Tibial artery (tissue), 4 donors: ENCODE measurements around the gene RSF1.
"Not testable (repeated sequence)": the region's sequence is repeated elsewhere in the genome, so short reads cannot be mapped to it uniquely, and the experiment has no call there.

Experiments used
- DNase-seq, 2 donors: peaks; one replicate each; pipeline ENCODE4 v3.0.0-alpha.2; 2019
- H3K27ac ChIP-seq, 2 donors: fragments of 200-600 bp; sonication (generic) in 1 of 2; 1 replicate in 1 of 2; 2 replicates in 1 of 2; pipeline ENCODE4 v1.5.1; 2018 to 2019; ENCODE audit warnings: mild to moderate bottlenecking in 1 of 2
- H3K27me3 ChIP-seq, 2 donors: fragments of 200-600 bp; sonication (generic) in 1 of 2; one replicate each; pipeline versions ENCODE4 v1.5.1 to v1.6.0; 2016 to 2019
- H3K36me3 ChIP-seq, 3 donors: fragments of 200-600 bp; sonication (generic) in 2 of 3; one replicate each; pipeline ENCODE4 v1.5.1; 2016 to 2019; ENCODE audit warnings: mild to moderate bottlenecking in 2 of 3
- H3K4me1 ChIP-seq, 4 donors: fragments of 200-600 bp; sonication (generic) in 2 of 4; 1 replicate in 3 of 4; 2 replicates in 1 of 4; pipeline ENCODE4 v1.5.1; 2016 to 2019
- H3K4me3 ChIP-seq, 2 donors: fragments of 200-600 bp; sonication (generic) in 1 of 2; 1 replicate in 1 of 2; 2 replicates in 1 of 2; pipeline ENCODE4 v1.5.1; 2018 to 2019; ENCODE audit warnings: mild to moderate bottlenecking in 2 of 2
- H3K9me3 ChIP-seq, 3 donors: fragments of 200-600 bp; sonication (generic) in 1 of 3; one replicate each; pipeline ENCODE4 v1.5.1; 2016 to 2019
- intact Hi-C: fragments of 100-400 bp; cut with DNase I; formaldehyde crosslinking; loops from one replicate; pipeline ENCODE4 v1.15.0; 2023; ENCODE audit warnings: low total_unique reads
- TF ChIP-seq, protein P1 (sequence below), 2 experiments: fragments of 200-600 bp in 1 of 2; fragments of 450-650 bp in 1 of 2; IDR thresholded peaks; one replicate each; pipeline ENCODE4 v1.5.1; 2017 to 2019; ENCODE audit warnings: antibody characterized with exemption in 2 of 2, mild to moderate bottlenecking in 1 of 2, moderate library complexity in 1 of 2

RSF1 gene

DNA sequence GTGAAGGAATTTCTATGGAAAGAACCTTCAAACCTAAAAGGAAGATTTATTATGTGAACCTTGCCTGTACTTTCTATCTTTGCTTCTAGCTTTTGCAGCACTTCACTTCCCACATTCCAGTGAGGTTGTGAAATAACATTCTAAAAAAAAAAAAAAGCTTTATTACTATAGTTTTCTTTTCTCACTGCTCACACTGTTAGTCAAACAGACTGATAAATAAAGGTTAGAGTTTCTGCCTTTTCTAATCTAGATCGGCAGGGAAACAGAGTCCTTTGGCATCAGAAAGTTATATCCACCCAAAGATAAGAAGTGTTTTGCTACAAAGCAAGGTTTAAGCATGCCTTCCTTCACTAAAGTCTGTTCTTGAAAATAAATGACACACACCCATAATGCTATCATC is 3.3 kb upstream of the RSF1 start:
- H3K27me3 ChIP-seq: no peaks in the 10 kb centered on the region
- TF ChIP-seq, protein P1, sequence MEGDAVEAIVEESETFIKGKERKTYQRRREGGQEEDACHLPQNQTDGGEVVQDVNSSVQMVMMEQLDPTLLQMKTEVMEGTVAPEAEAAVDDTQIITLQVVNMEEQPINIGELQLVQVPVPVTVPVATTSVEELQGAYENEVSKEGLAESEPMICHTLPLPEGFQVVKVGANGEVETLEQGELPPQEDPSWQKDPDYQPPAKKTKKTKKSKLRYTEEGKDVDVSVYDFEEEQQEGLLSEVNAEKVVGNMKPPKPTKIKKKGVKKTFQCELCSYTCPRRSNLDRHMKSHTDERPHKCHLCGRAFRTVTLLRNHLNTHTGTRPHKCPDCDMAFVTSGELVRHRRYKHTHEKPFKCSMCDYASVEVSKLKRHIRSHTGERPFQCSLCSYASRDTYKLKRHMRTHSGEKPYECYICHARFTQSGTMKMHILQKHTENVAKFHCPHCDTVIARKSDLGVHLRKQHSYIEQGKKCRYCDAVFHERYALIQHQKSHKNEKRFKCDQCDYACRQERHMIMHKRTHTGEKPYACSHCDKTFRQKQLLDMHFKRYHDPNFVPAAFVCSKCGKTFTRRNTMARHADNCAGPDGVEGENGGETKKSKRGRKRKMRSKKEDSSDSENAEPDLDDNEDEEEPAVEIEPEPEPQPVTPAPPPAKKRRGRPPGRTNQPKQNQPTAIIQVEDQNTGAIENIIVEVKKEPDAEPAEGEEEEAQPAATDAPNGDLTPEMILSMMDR (IDR thresholded peaks at IDR 0.05): no peak
- peaks cover 0 to 34% (median 25%) of the 10 kb centered on the region in 4 donors for H3K4me1 ChIP-seq
- peak overlapping the region in 1 of 2 donors; percentile 15 for H3K27ac ChIP-seq
- intact Hi-C loops: no loop called here
- DNase-seq: no peak
- H3K36me3 ChIP-seq: no peaks in the 10 kb centered on the region
- no peak overlapping the region for H3K4me3 ChIP-seq
- no peaks in the 10 kb centered on the region for H3K9me3 ChIP-seq

DNA sequence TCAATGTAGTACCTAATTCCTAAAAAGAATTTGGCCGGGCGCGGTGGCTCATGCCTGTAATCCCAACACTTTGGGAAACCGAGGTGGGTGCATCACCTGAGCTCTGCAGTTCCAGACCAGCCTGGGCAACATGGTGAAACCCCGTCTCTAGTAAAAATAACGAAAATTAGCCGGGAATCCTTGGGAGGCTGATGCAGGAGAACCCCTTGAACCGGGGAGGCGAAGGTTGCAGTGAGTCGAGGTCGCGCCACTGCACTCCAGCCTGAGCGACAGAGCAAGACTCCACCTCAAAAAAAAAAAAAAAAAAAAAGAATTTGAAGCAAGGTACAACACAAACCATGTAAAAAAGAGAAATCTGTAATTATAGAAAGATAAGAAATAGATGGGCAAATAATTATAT is 1.6 kb upstream of the RSF1 start:
- peak overlapping the region; percentile 99 to 100 for H3K27ac ChIP-seq
- DNase-seq, H3K9me3 ChIP-seq, H3K36me3 ChIP-seq, intact Hi-C loops, H3K27me3 ChIP-seq: not testable (repeated sequence)
- H3K4me1 ChIP-seq: peaks cover 0 to 50% (median 37%) of the 10 kb centered on the region in 4 donors
- H3K4me3 ChIP-seq: peak overlapping the region; percentile 90 to 95

DNA sequence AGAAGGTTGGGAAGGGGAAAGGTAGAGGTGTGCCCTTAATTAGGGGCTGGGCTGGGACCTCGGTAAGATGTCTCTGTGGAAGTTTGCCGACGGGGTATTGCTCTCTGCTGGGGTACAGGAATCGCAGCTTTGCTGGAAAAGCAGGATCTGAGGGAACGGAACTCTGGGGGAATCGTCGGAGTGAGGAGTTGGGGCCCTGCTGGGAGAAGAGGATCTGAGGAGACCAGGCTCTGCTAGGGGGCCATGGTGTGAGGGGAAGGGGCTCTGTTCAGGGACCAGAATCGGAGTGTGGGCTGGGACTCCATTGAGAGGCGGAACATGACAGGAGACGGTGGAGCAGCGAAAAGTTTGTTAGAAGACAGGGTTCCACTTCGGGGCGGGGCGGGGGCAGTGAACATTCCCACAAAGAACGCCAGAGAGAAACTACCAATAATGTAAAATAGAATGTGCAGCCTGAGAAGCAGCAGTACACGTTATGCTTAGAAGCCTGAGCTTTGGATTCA is 878 bp upstream of the RSF1 start:
- intact Hi-C loops: no loop called here
- H3K4me3 ChIP-seq: peak overlapping the region; percentile 90 to 95
- no peaks in the 10 kb centered on the region for H3K27me3 ChIP-seq
- peak overlapping the region; percentile 99 to 100 for H3K27ac ChIP-seq
- no peaks in the 10 kb centered on the region for H3K9me3 ChIP-seq
- H3K4me1 ChIP-seq: peaks cover 0 to 58% (median 40%) of the 10 kb centered on the region in 4 donors
- H3K36me3 ChIP-seq: no peaks in the 10 kb centered on the region
- TF ChIP-seq, protein P1 (IDR thresholded peaks at IDR 0.05): no peak
- peak; percentile 39 to 69 for DNase-seq

DNA sequence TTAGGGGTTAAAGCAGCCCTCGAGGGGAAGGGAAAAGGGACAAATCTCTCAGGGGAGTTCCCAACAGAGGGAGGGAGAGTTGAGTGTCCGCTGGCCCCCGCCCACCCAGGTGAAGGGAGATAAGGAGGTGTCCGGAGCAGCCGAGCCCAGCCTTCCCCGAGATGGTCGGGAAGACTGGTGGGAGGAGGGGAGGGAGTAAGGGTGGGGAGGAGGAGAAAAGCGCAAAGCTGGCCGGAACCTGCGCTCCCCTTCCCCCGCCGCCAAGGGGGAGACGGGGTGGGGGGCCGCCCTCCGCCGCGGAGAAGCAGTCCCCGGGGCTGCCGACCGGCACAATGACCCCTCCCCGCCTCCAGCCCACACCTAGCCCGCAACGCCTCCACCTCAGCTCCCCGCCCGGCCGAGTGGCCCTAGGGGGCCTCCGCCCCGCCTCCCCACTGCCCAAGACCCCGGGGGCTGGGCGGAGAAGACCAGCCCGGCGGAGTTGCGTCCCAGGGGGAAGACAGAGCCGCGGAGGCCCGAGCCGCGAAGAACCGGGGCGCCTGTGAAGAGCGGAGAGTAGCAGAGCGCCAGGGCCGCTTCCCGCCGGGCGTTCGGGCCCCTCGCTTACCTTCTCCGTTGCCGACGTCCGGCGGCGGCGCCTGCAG is 479 bp downstream of the RSF1 start:
- TF ChIP-seq, protein P1 (IDR thresholded peaks at IDR 0.05): no peak
- Histone ChIP-seq H3K27ac (peak overlapping the region; percentile 99 to 100), H3K4me1 (peaks cover 0 to 65% (median 40%) of the 10 kb centered on the region in 4 donors), H3K36me3 (no peaks in the 10 kb centered on the region), H3K4me3 (peak overlapping the region; percentile 90 to 95), H3K27me3 (no peaks in the 10 kb centered on the region), H3K9me3 (no peaks in the 10 kb centered on the region)
- intact Hi-C loops: no loop called here
- DNase-seq: peak; percentile 39 to 78

DNA sequence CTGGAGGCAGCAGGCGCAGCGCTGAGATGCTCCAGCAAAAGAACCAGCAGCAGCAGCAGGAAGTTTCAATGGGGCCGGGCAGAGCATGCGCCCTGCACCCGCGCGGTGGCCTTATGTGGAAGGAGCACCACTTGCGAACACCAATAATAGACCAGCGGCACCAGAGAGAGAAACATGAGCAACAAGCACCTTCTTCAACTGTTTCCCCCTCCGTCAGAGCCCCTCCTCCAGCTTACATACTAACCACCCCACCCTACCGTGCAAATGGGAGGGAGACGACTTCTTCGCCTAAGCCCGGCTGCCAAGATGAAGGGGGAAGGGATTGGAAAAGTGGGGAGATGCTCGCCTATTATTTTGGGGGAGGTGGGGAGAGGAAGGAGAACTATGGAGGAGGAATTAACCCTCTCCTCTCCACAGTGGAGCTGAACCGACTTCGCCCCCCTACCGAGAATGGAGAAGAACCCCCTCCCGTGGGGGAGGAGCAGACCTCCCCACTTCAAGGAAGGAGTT is 1.1 kb downstream of the RSF1 start:
- Histone ChIP-seq H3K4me3 (peak overlapping the region; percentile 90 to 95), H3K9me3 (peaks cover 0 to 3% (median 0%) of the 10 kb centered on the region in 3 donors), H3K27me3 (no peaks in the 10 kb centered on the region), H3K36me3 (no peaks in the 10 kb centered on the region), H3K27ac (peak overlapping the region; percentile 99 to 100), H3K4me1 (peaks cover 0 to 64% (median 40%) of the 10 kb centered on the region in 4 donors)
- intact Hi-C loops: no loop called here
- TF ChIP-seq, protein P1 (IDR thresholded peaks at IDR 0.05): peak; percentile 30 to 53
- peak; percentile 90 to 91 for DNase-seq

DNA sequence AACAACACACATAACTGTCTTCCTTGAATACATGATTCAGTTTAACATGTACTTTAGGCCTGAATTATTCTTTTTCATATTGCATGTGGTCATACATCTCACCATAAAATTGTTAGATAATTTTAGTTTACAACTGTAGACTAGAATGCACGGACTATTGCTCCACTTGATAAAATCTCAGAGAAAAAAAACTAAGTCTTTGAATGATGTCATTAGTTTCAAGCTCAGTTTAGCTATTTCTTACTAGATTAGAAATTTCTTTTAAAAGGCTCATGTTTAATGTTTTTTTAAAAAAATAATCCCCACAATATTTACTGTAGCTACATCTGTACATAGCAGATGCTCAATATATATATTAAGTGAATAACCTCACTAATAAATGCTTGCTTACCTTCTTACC is 5.1 kb downstream of the RSF1 start:
- TF ChIP-seq, protein P1 (IDR thresholded peaks at IDR 0.05): no peak
- Histone ChIP-seq H3K36me3 (peaks cover 0 to 7% (median 0%) of the 10 kb centered on the region in 3 donors), H3K9me3 (peaks cover 0 to 3% (median 0%) of the 10 kb centered on the region in 3 donors), H3K27ac (no peak overlapping the region), H3K27me3 (no peaks in the 10 kb centered on the region), H3K4me1 (peaks cover 0 to 58% (median 23%) of the 10 kb centered on the region in 4 donors), H3K4me3 (no peak overlapping the region)
- DNase-seq: no peak
- intact Hi-C loops: no loop called here
